ENCODE data around the gene ANO7. TPM values are rescaled to one million over a fixed set of nuclear protein-coding genes. Genes with fewer than 3 reads are reported as not detected.

The ANO7 gene
- total RNA-seq, 2 donors from 2014 or later, result 0.99 to 1.6 TPM

GRCh38 chr2:241225545-241225944 lies 37.1 kb downstream of the ANO7 start:
- no peaks in the 10 kb centered on the region for H3K9me3 ChIP-seq
- ATAC-seq (no peak), DNase-seq (no peak)
- H3K4me1 ChIP-seq, result peaks cover 14% of the 10 kb centered on the region
- no peak overlapping the region for H3K27ac ChIP-seq
- TF ChIP-seq POLR2A (IDR thresholded peaks at IDR 0.05) (no peak), CTCF (IDR thresholded peaks at IDR 0.05) (no peak)
- H3K36me3 ChIP-seq (replicated peaks in 1 of 2; ENCODE audit: insufficient read depth in 1 of 2, low read depth in 2 of 2), result peaks cover 20 to 37% of the 10 kb centered on the region in 2 donors
- H3K27me3 ChIP-seq, result no peaks in the 10 kb centered on the region
- WGBS, 2 donors, result 61 to 80% methylated on average over 3 to 16 of the region's 16 CpGs
- intact Hi-C loops (cut with DNase I), result no loop called here
- H3K4me3 ChIP-seq, result no peak overlapping the region

- ATAC-seq (no peak), DNase-seq (no peak)
- peaks cover 14% of the 10 kb centered on the region for H3K4me1 ChIP-seq
- TF ChIP-seq POLR2A (IDR thresholded peaks at IDR 0.05) (no peak), CTCF (IDR thresholded peaks at IDR 0.05) (no peak)
- H3K4me3 ChIP-seq, result no peak overlapping the region
- no peaks in the 10 kb centered on the region for H3K27me3 ChIP-seq
- peaks cover 22 to 40% of the 10 kb centered on the region in 2 donors for H3K36me3 ChIP-seq (replicated peaks in 1 of 2; ENCODE audit: insufficient read depth in 1 of 2, low read depth in 2 of 2)
- WGBS, 2 donors, result 91 to 97% methylated on average over 16 of the region's 16 CpGs
- no peak overlapping the region for H3K27ac ChIP-seq
- intact Hi-C loops (cut with DNase I), result no loop called here
- no peaks in the 10 kb centered on the region for H3K9me3 ChIP-seq
These were observed 37.5 kb downstream of the ANO7 start for GRCh38 chr2:241225983-241226382.

GRCh38 chr2:241226723-241227572 lies 38.5 kb downstream of the ANO7 start:
- Histone ChIP-seq H3K27ac (no peak overlapping the region), H3K9me3 (no peaks in the 10 kb centered on the region), H3K4me1 (peaks cover 14% of the 10 kb centered on the region), H3K36me3 (replicated peaks in 1 of 2; ENCODE audit: insufficient read depth in 1 of 2, low read depth in 2 of 2) (peaks cover 22 to 46% of the 10 kb centered on the region in 2 donors), H3K27me3 (no peaks in the 10 kb centered on the region), H3K4me3 (no peak overlapping the region)
- 75 to 85% methylated on average over 16 to 19 of the region's 19 CpGs for WGBS, 2 donors
- no peak for ATAC-seq
- TF ChIP-seq POLR2A (IDR thresholded peaks at IDR 0.05) (no peak), CTCF (IDR thresholded peaks at IDR 0.05) (no peak)
- DNase-seq, result no peak
- intact Hi-C loops (cut with DNase I), result no loop called here

GRCh38 chr2:241227594-241227993 lies 39.1 kb downstream of the ANO7 start:
- Histone ChIP-seq H3K36me3 (replicated peaks in 1 of 2; ENCODE audit: insufficient read depth in 1 of 2, low read depth in 2 of 2) (peaks cover 22 to 50% of the 10 kb centered on the region in 2 donors), H3K4me3 (no peak overlapping the region), H3K27me3 (no peaks in the 10 kb centered on the region), H3K9me3 (no peaks in the 10 kb centered on the region), H3K27ac (no peak overlapping the region), H3K4me1 (peaks cover 14% of the 10 kb centered on the region)
- intact Hi-C loops (cut with DNase I), result no loop called here
- 87 to 90% methylated on average over 8 of the region's 8 CpGs for WGBS, 2 donors
- no peak for TF ChIP-seq POLR2A (IDR thresholded peaks at IDR 0.05)
- TF ChIP-seq CTCF (IDR thresholded peaks at IDR 0.05), result no peak
- ATAC-seq (no peak), DNase-seq (no peak)
